ENCODE measurements around the gene MYEF2. TPM values are rescaled to one million over a fixed set of nuclear protein-coding genes. Genes with fewer than 3 reads are reported as not detected.

Gene MYEF2
- total RNA-seq, 1 donor from 2014 or later: 1.8 TPM

GRCh38 chr15:48096813-48097212 is 81.3 kb downstream of the MYEF2 start:
- H3K27me3 ChIP-seq (ENCODE audit: control insufficient read depth, insufficient read depth, low read length): no peaks in the 10 kb centered on the region
- TF ChIP-seq CTCF (IDR thresholded peaks at IDR 0.05; ENCODE audit: insufficient read depth, low read length, severe bottlenecking): no peak
- FAIRE-seq (no peak), DNase-seq (ENCODE audit: low read depth) (peak; percentile 84)
- H3K36me3 ChIP-seq (ENCODE audit: control insufficient read depth, insufficient read depth, low read length): no peaks in the 10 kb centered on the region
- H3K4me3 ChIP-seq (ENCODE audit: low read depth, low read length): no peak overlapping the region

GRCh38 chr15:48096355-48096786 is 81.7 kb downstream of the MYEF2 start:
- no peak for TF ChIP-seq CTCF (IDR thresholded peaks at IDR 0.05; ENCODE audit: insufficient read depth, low read length, severe bottlenecking)
- H3K4me3 ChIP-seq (ENCODE audit: low read depth, low read length): no peak overlapping the region
- peak; percentile 62 for DNase-seq (ENCODE audit: low read depth)
- FAIRE-seq: no peak
- H3K27me3 ChIP-seq (ENCODE audit: control insufficient read depth, insufficient read depth, low read length): no peaks in the 10 kb centered on the region
- no peaks in the 10 kb centered on the region for H3K36me3 ChIP-seq (ENCODE audit: control insufficient read depth, insufficient read depth, low read length)

GRCh38 chr15:48091522-48091921 is 86.6 kb downstream of the MYEF2 start:
- Histone ChIP-seq H3K27me3 (ENCODE audit: control insufficient read depth, insufficient read depth, low read length) (no peaks in the 10 kb centered on the region), H3K36me3 (ENCODE audit: control insufficient read depth, insufficient read depth, low read length) (no peaks in the 10 kb centered on the region), H3K4me3 (ENCODE audit: low read depth, low read length) (no peak overlapping the region)
- no peak for TF ChIP-seq CTCF (IDR thresholded peaks at IDR 0.05; ENCODE audit: insufficient read depth, low read length, severe bottlenecking)
- FAIRE-seq (no peak), DNase-seq (ENCODE audit: low read depth) (no peak)

GRCh38 chr15:48090666-48091065 is 87.4 kb downstream of the MYEF2 start:
- no peak for DNase-seq (ENCODE audit: low read depth)
- no peak for FAIRE-seq
- no peaks in the 10 kb centered on the region for H3K27me3 ChIP-seq (ENCODE audit: control insufficient read depth, insufficient read depth, low read length)
- H3K4me3 ChIP-seq (ENCODE audit: low read depth, low read length): no peak overlapping the region
- TF ChIP-seq CTCF (IDR thresholded peaks at IDR 0.05; ENCODE audit: insufficient read depth, low read length, severe bottlenecking): no peak
- no peaks in the 10 kb centered on the region for H3K36me3 ChIP-seq (ENCODE audit: control insufficient read depth, insufficient read depth, low read length)

- H3K36me3 ChIP-seq (ENCODE audit: control insufficient read depth, insufficient read depth, low read length): no peaks in the 10 kb centered on the region
- no peak for FAIRE-seq
- DNase-seq (ENCODE audit: low read depth): no peak
- TF ChIP-seq CTCF (IDR thresholded peaks at IDR 0.05; ENCODE audit: insufficient read depth, low read length, severe bottlenecking): no peak
- H3K4me3 ChIP-seq (ENCODE audit: low read depth, low read length): no peak overlapping the region
- H3K27me3 ChIP-seq (ENCODE audit: control insufficient read depth, insufficient read depth, low read length): no peaks in the 10 kb centered on the region
Observed at GRCh38 chr15:48090115-48090514, 88.0 kb downstream of the MYEF2 start.

- no peak for FAIRE-seq
- Histone ChIP-seq H3K27me3 (ENCODE audit: control insufficient read depth, insufficient read depth, low read length) (no peaks in the 10 kb centered on the region), H3K4me3 (ENCODE audit: low read depth, low read length) (no peak overlapping the region), H3K36me3 (ENCODE audit: control insufficient read depth, insufficient read depth, low read length) (no peaks in the 10 kb centered on the region)
- DNase-seq (ENCODE audit: low read depth): no peak
- TF ChIP-seq CTCF (IDR thresholded peaks at IDR 0.05; ENCODE audit: insufficient read depth, low read length, severe bottlenecking): no peak
Observed at GRCh38 chr15:48089702-48090101, 88.4 kb downstream of the MYEF2 start.

Measured in bronchial epithelial cell (primary cell).